Right hindlimb (tissue), 1 donor: Measurements from ENCODE around the gene DCAF7.

Experiments
- DNase-seq: peaks from one replicate; pipeline ENCODE4 v3.0.0-alpha.2; 2018

Gene DCAF7, protein sequence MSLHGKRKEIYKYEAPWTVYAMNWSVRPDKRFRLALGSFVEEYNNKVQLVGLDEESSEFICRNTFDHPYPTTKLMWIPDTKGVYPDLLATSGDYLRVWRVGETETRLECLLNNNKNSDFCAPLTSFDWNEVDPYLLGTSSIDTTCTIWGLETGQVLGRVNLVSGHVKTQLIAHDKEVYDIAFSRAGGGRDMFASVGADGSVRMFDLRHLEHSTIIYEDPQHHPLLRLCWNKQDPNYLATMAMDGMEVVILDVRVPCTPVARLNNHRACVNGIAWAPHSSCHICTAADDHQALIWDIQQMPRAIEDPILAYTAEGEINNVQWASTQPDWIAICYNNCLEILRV

GRCh38 chr17:63549946-63550816 is at the start of gene DCAF7:
Gene DCAF7 (plus strand): TSS chr17:63550477. CDS start chr17:63550678, 201 bp downstream.
- peak; percentile 100 for DNase-seq

GRCh38 chr17:63500543-63501390 is 49.5 kb upstream of the DCAF7 start:
- DNase-seq = no peak

GRCh38 chr17:63503341-63503705 is 47.0 kb upstream of the DCAF7 start:
- no peak for DNase-seq

DNA sequence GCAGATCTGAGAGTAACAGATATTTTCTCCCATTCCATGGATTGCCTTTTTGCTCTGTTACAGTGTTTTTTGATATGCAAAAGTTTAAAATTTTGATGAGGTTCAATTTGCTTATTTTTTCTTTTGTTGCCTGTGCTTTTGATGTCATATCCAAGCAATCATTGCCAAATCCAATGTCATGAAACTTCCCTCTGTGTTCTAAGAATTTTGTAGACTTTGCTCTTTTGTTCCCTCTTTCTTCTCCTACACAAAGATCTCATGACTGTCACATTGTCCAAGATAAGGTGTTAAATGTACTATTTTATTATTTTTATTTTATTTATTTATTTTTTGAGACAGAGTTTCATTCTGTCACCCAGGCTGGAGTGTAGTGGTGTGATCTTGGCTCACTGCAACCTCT is 46.0 kb upstream of the DCAF7 start:
- no peak for DNase-seq

DNA sequence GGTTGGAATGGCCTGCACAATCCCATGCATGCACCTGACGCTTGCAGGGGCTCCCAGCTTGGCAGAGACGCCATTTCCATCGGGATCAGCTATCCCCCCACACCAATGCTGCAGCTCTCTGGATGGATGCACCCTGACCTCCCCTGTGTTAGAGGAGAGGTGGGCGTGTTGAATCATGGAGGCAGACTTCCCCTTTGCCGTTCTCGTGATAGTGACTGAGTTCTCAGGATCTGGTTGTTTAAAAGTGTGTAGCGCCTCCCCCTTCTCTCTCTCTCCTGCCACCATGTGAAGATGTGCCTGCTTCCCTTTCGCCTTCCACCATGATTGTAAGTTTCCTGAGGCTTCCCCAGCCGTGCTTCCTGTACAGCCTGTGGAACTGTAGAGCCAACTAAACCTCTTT is 44.9 kb upstream of the DCAF7 start:
- no peak for DNase-seq

DNA sequence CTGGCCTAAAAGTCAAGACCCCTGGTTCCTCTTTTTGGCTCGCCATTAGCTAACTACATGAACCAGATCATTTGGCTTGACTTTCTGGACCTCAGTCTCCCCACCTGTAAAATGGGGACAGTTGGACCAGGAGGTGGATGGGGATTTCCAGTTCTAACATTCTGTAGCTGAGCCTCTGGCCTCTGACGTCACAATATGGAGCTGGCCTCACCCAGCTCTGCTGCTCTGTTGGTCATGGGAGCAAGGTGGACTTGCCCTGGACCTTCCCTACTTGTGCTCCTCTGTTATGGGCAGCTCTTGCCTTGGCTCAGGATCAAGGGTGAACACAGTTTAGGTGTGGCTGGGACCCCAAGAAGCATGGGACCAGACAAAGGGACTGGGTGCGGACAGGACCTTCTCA is 43.6 kb upstream of the DCAF7 start:
- no peak for DNase-seq

DNA sequence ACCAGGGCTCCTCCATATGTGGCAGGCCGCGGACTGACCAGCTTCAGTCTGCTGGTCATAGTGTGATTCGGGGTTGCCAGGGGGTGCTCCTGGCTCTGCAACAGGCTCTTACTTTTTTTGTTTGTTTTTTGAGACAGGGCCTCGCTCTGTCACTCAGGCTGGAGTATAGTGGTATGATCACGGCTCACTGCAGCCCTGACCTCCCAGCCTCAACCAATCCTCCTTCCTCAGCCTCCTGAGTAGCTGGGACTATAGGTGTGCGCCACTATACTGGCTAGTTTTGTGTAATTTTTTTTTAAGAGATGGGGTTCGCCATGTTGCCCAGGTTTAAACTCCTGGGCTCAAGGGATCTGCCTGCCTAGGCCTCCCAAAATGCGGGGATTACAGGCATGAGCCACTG is 38.9 kb upstream of the DCAF7 start:
- DNase-seq = no peak

DNA sequence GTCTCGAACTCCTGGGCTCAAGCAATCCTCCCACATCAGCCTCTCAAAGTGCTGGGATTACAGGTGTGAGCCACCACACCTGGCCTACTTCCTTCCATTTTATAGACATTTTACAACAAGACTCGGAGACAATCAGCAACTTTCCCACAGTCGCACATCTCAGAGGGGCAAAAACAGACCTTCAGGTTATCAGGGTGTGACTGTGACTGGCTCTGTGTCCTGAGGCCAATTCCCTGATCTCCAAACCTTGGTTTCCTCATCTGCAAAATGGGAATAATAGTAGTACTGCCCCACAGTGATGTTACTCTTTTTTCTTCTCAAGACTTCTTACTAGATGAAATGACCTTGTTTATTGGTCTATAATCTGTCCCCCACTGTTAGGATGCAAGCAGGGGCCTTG is 37.9 kb upstream of the DCAF7 start:
- no peak for DNase-seq

DNA sequence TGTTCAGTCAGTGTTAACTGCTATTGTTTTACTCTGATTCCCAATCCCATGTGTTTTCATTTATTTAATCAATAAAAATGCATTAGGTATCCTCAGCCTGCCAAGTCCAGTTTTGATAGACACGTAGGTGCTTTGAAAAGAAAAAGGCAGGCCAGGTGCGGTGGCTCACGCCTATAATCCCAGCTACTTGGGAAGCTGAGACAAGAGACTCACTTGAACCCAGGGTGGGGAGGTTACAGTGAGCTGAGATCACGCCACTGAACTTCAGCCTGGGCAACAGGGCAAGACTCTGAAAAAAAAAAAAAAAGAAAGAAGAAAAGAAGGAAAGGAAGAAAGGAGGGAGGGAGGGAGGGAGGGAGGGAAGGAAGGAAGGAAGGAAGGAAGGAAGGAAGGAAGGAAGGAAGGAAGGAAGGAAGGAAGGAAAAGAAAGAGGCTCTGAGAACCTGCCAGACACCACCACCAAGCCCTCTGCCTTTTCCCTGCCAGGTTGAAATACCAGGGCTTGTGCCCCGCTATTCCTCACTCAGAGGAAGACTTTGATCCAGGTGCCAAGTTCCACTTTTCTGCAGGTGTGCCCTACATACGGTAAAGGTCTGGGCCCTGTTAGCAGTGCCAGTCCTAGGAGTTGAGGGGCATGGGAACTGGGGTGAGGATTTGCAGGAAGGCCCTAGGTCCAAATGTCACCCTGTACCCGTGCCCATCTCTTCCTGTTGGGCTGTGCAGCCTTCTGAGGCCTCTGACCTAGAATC is 37.2 kb upstream of the DCAF7 start:
- no peak for DNase-seq

DNA sequence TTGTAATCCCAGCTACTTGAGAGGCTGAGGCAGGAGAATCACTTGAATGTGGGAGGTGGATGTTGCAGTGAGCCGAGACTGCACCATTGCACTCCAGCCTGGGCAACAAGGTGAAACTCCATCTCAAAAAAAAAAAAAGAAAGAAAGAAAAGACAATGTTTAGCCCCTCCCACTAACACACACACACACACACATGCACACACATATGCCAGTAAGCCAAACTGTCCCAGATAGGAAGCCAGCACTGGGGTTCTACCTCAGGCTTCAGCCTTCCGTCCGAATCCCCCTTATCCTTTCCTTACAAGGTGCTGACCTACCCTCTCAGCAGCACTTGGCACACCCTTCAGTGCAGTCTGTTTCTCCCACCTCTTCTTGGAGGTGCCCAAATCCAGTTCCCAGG is 35.8 kb upstream of the DCAF7 start:
- DNase-seq = no peak

- no peak for DNase-seq
Observed at GRCh38 chr17:63514974-63515373, 35.3 kb upstream of the DCAF7 start.

DNA sequence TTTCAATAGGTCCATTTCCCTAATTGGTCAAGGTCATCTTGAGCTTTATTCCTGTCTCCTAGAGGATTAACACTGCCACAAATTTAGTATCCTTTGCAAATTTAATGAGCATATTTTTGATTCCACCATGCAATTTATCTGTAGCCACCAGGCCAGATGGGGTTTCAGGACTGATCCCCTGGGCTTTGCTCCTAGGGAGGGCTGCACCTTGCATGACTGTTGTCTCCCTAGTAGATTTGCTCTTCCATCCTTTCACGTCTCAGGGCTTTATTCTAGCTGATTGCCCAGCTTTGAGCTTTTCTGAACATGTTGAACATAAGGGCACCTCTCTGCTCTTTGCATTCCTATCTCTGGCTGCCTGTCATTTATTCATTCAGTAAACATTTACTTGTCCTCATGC is 34.9 kb upstream of the DCAF7 start:
- no peak for DNase-seq

GRCh38 chr17:63516910-63517824 is 33.1 kb upstream of the DCAF7 start:
- DNase-seq = no peak

DNA sequence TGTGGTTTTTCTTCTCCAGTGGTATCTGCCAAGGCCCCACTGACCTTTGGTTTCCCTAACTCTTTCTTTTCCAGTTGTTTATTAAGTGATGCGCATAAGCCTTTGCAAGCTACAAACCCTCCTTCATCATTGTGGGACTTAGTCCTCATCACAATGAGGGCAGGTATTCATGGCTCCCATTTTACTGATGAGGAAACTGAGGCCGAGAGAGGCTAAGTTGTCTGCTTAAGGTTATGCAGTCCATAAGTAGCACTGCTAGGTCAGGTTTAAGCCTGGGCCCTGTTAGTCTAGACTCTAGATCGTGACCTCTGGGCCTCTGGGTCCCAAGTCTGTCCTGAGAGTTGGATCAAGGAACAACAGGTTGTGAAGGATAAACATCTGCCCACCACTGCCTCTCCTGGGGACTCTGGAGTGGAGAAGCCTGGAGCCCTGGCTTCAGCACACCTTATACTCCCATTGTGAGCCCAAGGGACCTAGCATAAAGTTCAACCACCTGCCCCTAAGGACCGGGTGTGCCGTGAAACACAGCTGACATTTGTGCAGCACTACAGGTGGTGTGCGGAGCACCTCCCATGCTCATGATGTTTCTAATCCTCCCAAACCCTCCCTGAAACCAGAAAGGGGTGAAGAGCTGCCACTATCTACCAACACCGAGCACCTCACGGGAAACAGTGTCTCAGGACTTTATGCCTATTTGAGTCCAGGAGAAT is 32.3 kb upstream of the DCAF7 start:
- no peak for DNase-seq

DNA sequence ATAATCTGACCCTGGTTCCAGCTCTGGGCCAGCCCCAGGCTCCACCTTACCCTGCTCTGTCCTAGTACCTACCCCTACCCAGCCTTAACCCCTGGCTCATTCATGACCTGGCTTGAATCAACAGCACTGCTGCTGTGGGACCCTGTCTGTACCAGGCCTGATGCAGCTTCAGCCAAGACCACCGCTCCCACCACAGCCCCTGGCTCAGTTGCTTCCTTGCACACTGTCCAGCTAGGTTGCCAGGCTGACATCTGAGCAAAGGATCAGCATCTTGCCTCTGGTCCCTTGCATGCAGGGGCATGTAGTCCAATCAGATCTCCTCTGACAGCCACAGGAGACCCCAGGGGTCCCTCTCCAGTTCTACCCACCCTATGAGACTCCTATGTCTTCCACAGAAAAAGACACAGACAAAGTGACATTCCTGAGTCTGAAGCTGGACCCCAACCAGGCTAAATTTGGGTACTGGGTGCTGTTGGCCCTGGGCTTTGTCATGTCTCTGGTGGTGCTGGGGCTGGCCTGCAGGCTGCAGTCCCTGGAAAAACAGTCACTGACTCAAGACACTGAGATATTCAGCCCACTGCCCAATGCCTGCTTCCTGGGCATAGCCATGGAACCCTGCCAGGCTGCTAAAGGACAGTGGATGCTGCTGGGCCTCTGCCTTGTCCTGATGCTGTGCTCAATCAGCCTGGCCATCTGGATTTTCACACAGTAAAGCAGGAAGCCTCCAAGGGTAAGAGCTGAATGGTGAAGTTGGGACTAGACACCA is 31.0 kb upstream of the DCAF7 start:
- no peak for DNase-seq

- DNase-seq = no peak
Observed at GRCh38 chr17:63519972-63520882, 30.1 kb upstream of the DCAF7 start.

DNA sequence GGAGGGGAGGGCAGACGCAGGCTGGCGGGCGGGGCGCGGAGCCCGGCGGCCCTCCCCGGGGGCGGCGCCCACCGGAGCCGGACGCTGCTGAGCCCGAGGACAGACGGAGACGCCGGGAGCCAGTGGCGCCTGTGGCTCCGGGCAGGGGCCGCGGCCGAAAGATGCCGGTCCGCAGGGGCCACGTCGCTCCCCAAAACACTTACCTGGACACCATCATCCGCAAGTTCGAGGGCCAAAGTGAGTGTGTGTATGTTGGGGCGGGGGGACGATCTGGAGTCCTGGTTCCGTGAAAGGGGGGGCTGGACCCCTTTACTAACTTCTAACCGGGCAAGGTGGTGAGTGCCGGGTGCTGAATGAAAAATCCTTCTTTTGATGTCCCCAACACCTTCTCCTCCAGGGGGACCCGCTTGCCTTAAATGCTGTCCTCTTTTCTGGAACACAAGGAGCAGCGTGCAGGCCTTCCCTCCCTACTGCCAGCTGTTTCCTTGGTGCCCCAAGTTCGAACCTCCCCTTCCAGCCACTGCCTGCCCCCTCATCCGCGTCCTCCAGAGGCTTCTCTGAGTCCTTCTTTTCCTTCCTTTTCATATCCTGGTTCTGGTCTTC is 26.9 kb upstream of the DCAF7 start, which contains the start of gene KCNH6:
Gene KCNH6 (plus strand): TSS at position 106 of the 603 bp plus-strand sequence. CDS start 56 bp downstream, at position 162.
- DNase-seq = no peak

- DNase-seq = no peak
Observed at GRCh38 chr17:63524051-63524450, 26.2 kb upstream of the DCAF7 start.
